ENCODE results near the gene GIPC2.

- TF ChIP-seq CEBPB (IDR thresholded peaks at IDR 0.05) (no peak), POLR2AphosphoS2 (conservative IDR thresholded peaks at IDR 0.05; ENCODE audit: low read length) (no peak), ESRRA (IDR thresholded peaks at IDR 0.05; ENCODE audit: borderline replicate concordance, low read length) (no peak), CTCF (IDR thresholded peaks at IDR 0.05) (no peak), ZSCAN20 (CRISPR knock-in tag; IDR thresholded peaks at IDR 0.05) (no peak)
These were observed 111.2 kb downstream of the GIPC2 start for GRCh38 chr1:78156805-78157521.
